ENCODE measurements around the gene SMG7. TPM values are rescaled to one million over a fixed set of nuclear protein-coding genes. Genes with fewer than 3 reads are reported as not detected.

The SMG7 gene
- total and polyA plus RNA-seq, 2 donors (not counting 3 experiments of a cell fraction or from before 2014, with no cell fraction given): 25.4 to 47.1 TPM

DNA sequence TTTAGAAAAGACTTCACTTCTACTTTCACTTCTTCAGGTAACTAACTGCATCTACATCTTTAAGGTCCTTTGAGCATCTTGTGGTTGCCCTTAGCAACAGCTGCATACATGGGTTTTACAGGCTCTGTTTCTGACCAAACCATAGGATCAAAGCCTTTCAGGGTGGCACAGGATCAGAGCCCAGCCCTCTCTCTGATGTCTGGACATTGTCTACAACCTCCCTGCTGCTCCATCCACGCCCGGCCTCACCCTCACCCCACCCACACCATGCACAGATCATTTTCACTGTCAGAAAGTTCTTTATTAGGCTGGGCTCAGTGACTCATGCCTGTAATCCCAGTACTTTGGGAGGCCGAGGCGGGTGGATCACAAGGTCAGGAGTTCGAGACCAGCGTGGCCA lies 112.7 kb downstream of the SMG7 start:
- Histone ChIP-seq H3K9me1 (replicated peaks; ENCODE audit: control insufficient read depth, extremely low read depth, insufficient read depth, low read length) (no peaks in the 10 kb centered on the region), H4K20me1 (replicated peaks; ENCODE audit: control insufficient read depth, extremely low read depth, insufficient read depth, low read length) (no peaks in the 10 kb centered on the region), H3K36me3 (ENCODE audit: control insufficient read depth in 2 of 2, extremely low read depth in 1 of 2, insufficient read depth in 2 of 2, low read length in 2 of 2) (no peaks in the 10 kb centered on the region), H3K27me3 (ENCODE audit: control insufficient read depth in 2 of 2, insufficient read depth in 2 of 2, low read length in 2 of 2) (no peaks in the 10 kb centered on the region), H3K9ac (replicated peaks; ENCODE audit: extremely low read depth, insufficient read depth, low read length) (no peak overlapping the region), H3K27ac (ENCODE audit: insufficient read depth, low read depth, low read length) (no peak overlapping the region), H3K79me2 (ENCODE audit: control insufficient read depth, insufficient read depth, low read length) (no peaks in the 10 kb centered on the region), H3K4me2 (ENCODE audit: insufficient read depth, low read length) (no peak overlapping the region), H2AFZ (ENCODE audit: low read depth, low read length) (no peak overlapping the region), H3K4me3 (replicated peaks in 1 of 3; ENCODE audit: insufficient read depth in 1 of 3, low read depth in 1 of 3, low read length in 3 of 3) (no peak overlapping the region), H3K9me3 (replicated peaks; ENCODE audit: control insufficient read depth, insufficient read depth, low read length) (no peaks in the 10 kb centered on the region), H3K4me1 (ENCODE audit: control insufficient read depth, extremely low read depth, insufficient read depth, low read length) (no peaks in the 10 kb centered on the region)
- POLR2A ChIA-PET: no interaction called here
- CTCF ChIA-PET: no interaction called here
- BruUV-seq (replicated peaks): no TSS peak
- intact Hi-C loops (cut with micrococcal nuclease) (no loop called here), dilution Hi-C loops (cut with MboI; ENCODE audit: extremely low pct_ligation_motif_present, low sequenced_read_pairs) (no loop called here)
- FAIRE-seq (no peak), DNase-seq (ENCODE audit: low read depth, low spot score) (no peak)
- TF ChIP-seq, protein P1, sequence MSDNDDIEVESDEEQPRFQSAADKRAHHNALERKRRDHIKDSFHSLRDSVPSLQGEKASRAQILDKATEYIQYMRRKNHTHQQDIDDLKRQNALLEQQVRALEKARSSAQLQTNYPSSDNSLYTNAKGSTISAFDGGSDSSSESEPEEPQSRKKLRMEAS (IDR thresholded peaks at IDR 0.05; ENCODE audit: insufficient read depth, insufficient read length): no peak
- TF ChIP-seq POLR2AphosphoS5 (IDR thresholded peaks at IDR 0.05; ENCODE audit: insufficient read depth, low read depth, low read length) (no peak), EZH2 (IDR thresholded peaks at IDR 0.05; ENCODE audit: borderline replicate concordance, low read depth, low read length, severe bottlenecking) (no peak)

DNA sequence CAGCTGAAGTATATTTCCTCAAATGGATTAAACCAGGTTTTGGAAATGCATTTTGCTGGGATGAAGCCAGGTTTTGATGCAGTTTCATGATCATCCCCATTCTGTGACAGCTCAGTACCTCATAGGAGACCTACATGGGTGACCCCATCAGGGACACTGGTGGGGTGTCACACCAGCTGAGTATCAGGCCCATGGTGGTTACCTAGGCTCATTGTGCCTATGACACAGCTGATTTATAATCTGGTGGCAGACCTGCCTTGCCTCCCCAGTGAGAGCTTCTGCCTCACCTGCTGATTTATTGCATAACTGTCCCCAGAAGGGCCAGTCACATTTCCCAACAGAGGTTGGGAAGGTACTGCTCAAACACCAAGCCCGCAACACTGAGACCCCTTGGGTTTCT lies 114.2 kb downstream of the SMG7 start:
- dilution Hi-C loops (cut with MboI; ENCODE audit: extremely low pct_ligation_motif_present, low sequenced_read_pairs): no loop called here
- Histone ChIP-seq H3K9ac (replicated peaks; ENCODE audit: extremely low read depth, insufficient read depth, low read length) (no peak overlapping the region), H3K4me2 (ENCODE audit: insufficient read depth, low read length) (no peak overlapping the region), H3K4me1 (ENCODE audit: control insufficient read depth, extremely low read depth, insufficient read depth, low read length) (no peaks in the 10 kb centered on the region), H3K9me3 (replicated peaks; ENCODE audit: control insufficient read depth, insufficient read depth, low read length) (no peaks in the 10 kb centered on the region), H4K20me1 (replicated peaks; ENCODE audit: control insufficient read depth, extremely low read depth, insufficient read depth, low read length) (no peaks in the 10 kb centered on the region), H3K36me3 (ENCODE audit: control insufficient read depth in 2 of 2, extremely low read depth in 1 of 2, insufficient read depth in 2 of 2, low read length in 2 of 2) (no peaks in the 10 kb centered on the region), H3K9me1 (replicated peaks; ENCODE audit: control insufficient read depth, extremely low read depth, insufficient read depth, low read length) (no peaks in the 10 kb centered on the region), H3K79me2 (ENCODE audit: control insufficient read depth, insufficient read depth, low read length) (no peaks in the 10 kb centered on the region), H2AFZ (ENCODE audit: low read depth, low read length) (no peak overlapping the region), H3K4me3 (replicated peaks in 1 of 3; ENCODE audit: insufficient read depth in 1 of 3, low read depth in 1 of 3, low read length in 3 of 3) (no peak overlapping the region), H3K27me3 (ENCODE audit: control insufficient read depth in 2 of 2, insufficient read depth in 2 of 2, low read length in 2 of 2) (no peaks in the 10 kb centered on the region), H3K27ac (ENCODE audit: insufficient read depth, low read depth, low read length) (no peak overlapping the region)
- CTCF ChIA-PET: no interaction called here
- no peak for TF ChIP-seq GATA2 (IDR thresholded peaks at IDR 0.05; ENCODE audit: insufficient read depth, insufficient read length, low read depth, low read length)
- TF ChIP-seq, protein P1 (IDR thresholded peaks at IDR 0.05; ENCODE audit: insufficient read depth, insufficient read length): no peak
- no peak for TF ChIP-seq MYC (IDR thresholded peaks at IDR 0.05; ENCODE audit: low read depth, low read length)
- no peak for TF ChIP-seq EZH2 (IDR thresholded peaks at IDR 0.05; ENCODE audit: borderline replicate concordance, low read depth, low read length, severe bottlenecking)
- no peak for TF ChIP-seq POLR2AphosphoS5 (IDR thresholded peaks at IDR 0.05; ENCODE audit: insufficient read depth, low read depth, low read length)
- TF ChIP-seq JUN (IDR thresholded peaks at IDR 0.05; ENCODE audit: borderline replicate concordance, insufficient read depth, insufficient read length, low read depth): no peak
- TF ChIP-seq FOS (IDR thresholded peaks at IDR 0.05; ENCODE audit: borderline replicate concordance, insufficient read depth, low read length): no peak
- TF ChIP-seq, protein P2, sequence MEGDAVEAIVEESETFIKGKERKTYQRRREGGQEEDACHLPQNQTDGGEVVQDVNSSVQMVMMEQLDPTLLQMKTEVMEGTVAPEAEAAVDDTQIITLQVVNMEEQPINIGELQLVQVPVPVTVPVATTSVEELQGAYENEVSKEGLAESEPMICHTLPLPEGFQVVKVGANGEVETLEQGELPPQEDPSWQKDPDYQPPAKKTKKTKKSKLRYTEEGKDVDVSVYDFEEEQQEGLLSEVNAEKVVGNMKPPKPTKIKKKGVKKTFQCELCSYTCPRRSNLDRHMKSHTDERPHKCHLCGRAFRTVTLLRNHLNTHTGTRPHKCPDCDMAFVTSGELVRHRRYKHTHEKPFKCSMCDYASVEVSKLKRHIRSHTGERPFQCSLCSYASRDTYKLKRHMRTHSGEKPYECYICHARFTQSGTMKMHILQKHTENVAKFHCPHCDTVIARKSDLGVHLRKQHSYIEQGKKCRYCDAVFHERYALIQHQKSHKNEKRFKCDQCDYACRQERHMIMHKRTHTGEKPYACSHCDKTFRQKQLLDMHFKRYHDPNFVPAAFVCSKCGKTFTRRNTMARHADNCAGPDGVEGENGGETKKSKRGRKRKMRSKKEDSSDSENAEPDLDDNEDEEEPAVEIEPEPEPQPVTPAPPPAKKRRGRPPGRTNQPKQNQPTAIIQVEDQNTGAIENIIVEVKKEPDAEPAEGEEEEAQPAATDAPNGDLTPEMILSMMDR (IDR thresholded peaks at IDR 0.05; ENCODE audit: extremely low read depth in 1 of 2, insufficient read depth in 1 of 2, low read depth in 1 of 2, low read length in 2 of 2): no peak
- no peak for TF ChIP-seq POLR2A (IDR thresholded peaks at IDR 0.05; ENCODE audit: low read depth, low read length)
- no TSS peak for BruUV-seq (replicated peaks)
- POLR2A ChIA-PET: no interaction called here
- FAIRE-seq (no peak), DNase-seq (ENCODE audit: low read depth, low spot score) (no peak)
- intact Hi-C loops (cut with micrococcal nuclease): no loop called here
